Gastrocnemius medialis (tissue), 4 donors: ENCODE data around the gene THBS4. TPM values are rescaled to one million over a fixed set of nuclear protein-coding genes. Genes with fewer than 3 reads are reported as not detected.

ENCODE experiments used
- ATAC-seq, 2 donors: fragments of 150-250 bp; one replicate each; pipeline ENCODE4 v1.9.1; 2016
- DNase-seq, 2 donors: peaks; one replicate each; pipeline ENCODE4 v3.0.0-alpha.2; 2019
- H3K27ac ChIP-seq, 4 donors: fragments of 200-600 bp; sonication (generic); 1 replicate in 1 of 4; 2 replicates in 3 of 4; pipeline ENCODE4 v1.5.1; 2016 to 2018; ENCODE audit warnings: mild to moderate bottlenecking in 2 of 4, moderate library complexity in 1 of 4
- H3K27me3 ChIP-seq, 3 donors: fragments of 200-600 bp; sonication (generic) in 2 of 3; 1 replicate in 1 of 3; 2 replicates in 2 of 3; pipeline versions ENCODE4 v1.5.1 to v1.6.0; 2016 to 2019; ENCODE audit warnings: mild to moderate bottlenecking in 1 of 3, moderate library complexity in 1 of 3
- H3K36me3 ChIP-seq, 2 donors: fragments of 200-600 bp; sonication (generic) in 1 of 2; one replicate each; pipeline ENCODE4 v1.5.1; 2017 to 2018
- H3K4me1 ChIP-seq, 2 donors: fragments of 200-600 bp; sonication (generic) in 1 of 2; one replicate each; pipeline ENCODE4 v1.5.1; 2016 to 2017; ENCODE audit warnings: mild to moderate bottlenecking in 2 of 2
- H3K4me3 ChIP-seq, 4 donors: fragments of 200-600 bp; sonication (generic) in 3 of 4; 1 replicate in 1 of 4; 2 replicates in 3 of 4; pipeline ENCODE4 v1.5.1; 2016 to 2019; ENCODE audit warnings: mild to moderate bottlenecking in 2 of 4
- H3K9me3 ChIP-seq, 3 donors: fragments of 200-600 bp; sonication (generic) in 2 of 3; 1 replicate in 1 of 3; 2 replicates in 2 of 3; pipeline ENCODE4 v1.5.1; 2016 to 2019
- POLR2A ChIP-seq, 2 donors: fragments of 450-650 bp; IDR thresholded peaks; one replicate each; pipeline ENCODE4 v1.6.1; 2017; ENCODE audit warnings: antibody characterized with exemption in 2 of 2, mild to moderate bottlenecking in 2 of 2, moderate library complexity in 2 of 2
- in situ Hi-C, 4 donors: fragments of 200-750 bp; cut with MboI; loops; one replicate each; pipeline versions ENCODE4 v1.15.0 to v1.8.0; 2017; ENCODE audit warnings: low sequenced_read_pairs in 4 of 4
- intact Hi-C: fragments of 100-400 bp; cut with DNase I; formaldehyde crosslinking; loops from one replicate; pipeline ENCODE4 v1.15.1; 2023; ENCODE audit warnings: low total_unique reads
- total RNA-seq, 4 donors: library from RNA; depleted of rRNA; stranded (reverse); fragments of >200 nt; gene quantifications; one replicate each; pipeline versions ENCODE4 v1.1.0 to v1.2.3, GENCODE V29; 2016
- TF ChIP-seq, protein P1 (sequence below), 5 experiments: fragments of 450-650 bp in 3 of 5; fragments of 200-600 bp in 2 of 5; sonication (generic) in 2 of 5; IDR thresholded peaks in 4 of 5; conservative IDR thresholded peaks in 1 of 5; 1 replicate in 4 of 5; 2 replicates in 1 of 5; pipeline ENCODE4 v1.5.1; 2016 to 2019; ENCODE audit warnings: antibody characterized with exemption in 5 of 5, mild to moderate bottlenecking in 3 of 5, moderate library complexity in 3 of 5

The THBS4 gene
- total RNA-seq, result 100 to 1,000 TPM in 1 of 4 donors, 10 to 100 TPM in 3; 23.3 to 336 (median 38.4) TPM

DNA sequence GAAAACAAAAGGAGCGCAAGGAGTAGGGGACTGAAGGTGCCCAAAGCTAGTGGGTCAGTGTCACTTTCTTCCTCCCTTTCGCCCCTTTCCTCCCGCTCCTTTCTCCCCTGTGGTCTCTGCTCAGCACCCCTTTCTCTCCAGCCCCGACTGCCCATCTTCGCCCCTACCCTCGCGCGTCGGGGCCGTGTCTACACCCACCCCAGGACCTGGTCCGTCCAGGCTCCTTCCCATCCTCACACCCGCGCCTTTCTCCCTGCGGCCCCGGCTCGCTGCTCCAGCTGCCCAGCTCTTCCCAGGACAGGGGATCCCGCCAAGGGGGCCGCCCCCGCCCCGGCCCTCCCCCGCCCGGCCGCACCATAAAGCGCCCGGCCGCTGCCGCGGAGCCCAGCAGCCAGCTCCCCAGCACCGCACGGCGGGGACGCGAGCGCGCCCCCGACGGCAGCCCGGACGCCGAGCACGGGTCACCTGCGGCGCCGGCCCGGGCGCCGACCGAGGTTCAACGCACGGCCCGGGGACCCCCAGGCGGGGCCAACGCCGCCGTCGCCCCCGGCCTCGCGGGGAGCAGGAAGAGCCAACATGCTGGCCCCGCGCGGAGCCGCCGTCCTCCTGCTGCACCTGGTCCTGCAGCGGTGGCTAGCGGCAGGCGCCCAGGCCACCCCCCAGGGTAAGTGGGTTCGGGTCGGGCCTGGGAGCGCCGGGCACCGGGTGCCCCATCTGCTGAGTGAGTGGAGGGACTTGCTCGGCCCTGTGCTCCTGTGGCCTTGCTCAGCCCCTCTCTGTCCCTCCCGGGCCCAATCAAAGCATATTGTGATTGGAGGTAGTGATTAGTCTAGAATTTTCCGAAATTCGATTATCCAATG is at the start of gene THBS4:
Gene THBS4 (plus strand): TSS at position 387 of the 860 bp plus-strand sequence. CDS start 190 bp downstream, at position 577.
- DNase-seq, result no peak
- intact Hi-C loops, result no loop called here
- in situ Hi-C loops, result no loop called here
- peak; percentile 32 to 55 for ATAC-seq
- Histone ChIP-seq H3K9me3 (no peaks in the 10 kb centered on the region), H3K36me3 (no peaks in the 10 kb centered on the region), H3K4me1 (no peaks in the 10 kb centered on the region), H3K27me3 (peaks cover 25 to 31% (median 28%) of the 10 kb centered on the region in 3 donors), H3K4me3 (peak within 1 kb of the TSS; percentile 41 to 50 (median 48)), H3K27ac (peak within 1 kb of the TSS; percentile 25 to 59 (median 50))
- TF ChIP-seq, protein P1, sequence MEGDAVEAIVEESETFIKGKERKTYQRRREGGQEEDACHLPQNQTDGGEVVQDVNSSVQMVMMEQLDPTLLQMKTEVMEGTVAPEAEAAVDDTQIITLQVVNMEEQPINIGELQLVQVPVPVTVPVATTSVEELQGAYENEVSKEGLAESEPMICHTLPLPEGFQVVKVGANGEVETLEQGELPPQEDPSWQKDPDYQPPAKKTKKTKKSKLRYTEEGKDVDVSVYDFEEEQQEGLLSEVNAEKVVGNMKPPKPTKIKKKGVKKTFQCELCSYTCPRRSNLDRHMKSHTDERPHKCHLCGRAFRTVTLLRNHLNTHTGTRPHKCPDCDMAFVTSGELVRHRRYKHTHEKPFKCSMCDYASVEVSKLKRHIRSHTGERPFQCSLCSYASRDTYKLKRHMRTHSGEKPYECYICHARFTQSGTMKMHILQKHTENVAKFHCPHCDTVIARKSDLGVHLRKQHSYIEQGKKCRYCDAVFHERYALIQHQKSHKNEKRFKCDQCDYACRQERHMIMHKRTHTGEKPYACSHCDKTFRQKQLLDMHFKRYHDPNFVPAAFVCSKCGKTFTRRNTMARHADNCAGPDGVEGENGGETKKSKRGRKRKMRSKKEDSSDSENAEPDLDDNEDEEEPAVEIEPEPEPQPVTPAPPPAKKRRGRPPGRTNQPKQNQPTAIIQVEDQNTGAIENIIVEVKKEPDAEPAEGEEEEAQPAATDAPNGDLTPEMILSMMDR (IDR thresholded peaks at IDR 0.05 in 4 of 5, conservative IDR thresholded peaks at IDR 0.05 in 1 of 5), result no peak
- TF ChIP-seq POLR2A (IDR thresholded peaks at IDR 0.05), result no peak

DNA sequence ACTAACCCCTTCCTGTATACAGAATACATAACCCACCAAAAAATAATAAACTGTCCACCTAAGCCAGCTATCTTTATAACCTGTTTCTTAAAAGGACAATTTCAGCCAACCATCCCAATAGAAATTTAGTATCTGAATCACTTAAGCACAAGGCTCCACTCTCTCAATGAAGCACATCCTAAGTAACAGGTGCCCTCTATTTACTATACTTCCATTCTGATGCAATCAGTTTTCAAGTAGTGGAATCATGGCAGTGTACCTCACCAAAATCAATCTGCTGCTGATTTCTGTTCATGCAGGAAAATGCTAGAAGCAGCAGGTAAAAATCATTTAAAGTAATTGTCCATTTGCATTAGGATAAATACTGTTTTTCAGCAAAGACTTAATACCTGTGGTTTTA is 48.9 kb upstream of the THBS4 start:
- in situ Hi-C loops, result no loop called here
- H3K36me3 ChIP-seq, result peaks cover 3 to 61% of the 10 kb centered on the region in 2 donors

DNA sequence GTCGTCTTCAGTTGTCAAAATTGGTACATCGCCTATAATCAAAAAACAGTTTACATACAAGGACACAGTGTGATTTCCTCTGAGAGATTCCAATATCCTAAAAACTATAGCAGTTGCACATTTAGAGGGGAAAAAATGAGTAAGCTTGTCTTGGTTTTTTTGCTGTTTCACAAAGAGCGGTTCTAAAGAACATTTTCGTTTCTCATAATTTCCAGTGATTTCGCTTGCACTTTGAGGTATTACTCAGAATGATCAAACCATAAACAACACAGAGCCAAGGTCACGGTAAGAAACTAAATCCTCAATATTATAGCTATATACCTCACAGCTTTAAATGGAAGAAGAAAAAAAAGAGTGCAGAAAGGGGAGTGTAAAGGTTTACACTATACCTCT is 44.9 kb upstream of the THBS4 start:
- Histone ChIP-seq H3K36me3 (peaks cover 3 to 30% of the 10 kb centered on the region in 2 donors), H3K9me3 (no peaks in the 10 kb centered on the region), H3K27ac (peak overlapping the region; percentile 67 to 83 (median 80)), H3K4me3 (peak overlapping the region; percentile 83 to 94 (median 94)), H3K4me1 (peaks cover 21 to 26% of the 10 kb centered on the region in 2 donors), H3K27me3 (no peaks in the 10 kb centered on the region)
- intact Hi-C loops, result no loop called here
- in situ Hi-C loops, result no loop called here
- DNase-seq (no peak), ATAC-seq (no peak)
- TF ChIP-seq POLR2A (IDR thresholded peaks at IDR 0.05), result no peak
- TF ChIP-seq, protein P1 (IDR thresholded peaks at IDR 0.05 in 4 of 5, conservative IDR thresholded peaks at IDR 0.05 in 1 of 5), result no peak

More for the DNA sequence above, 48.9 kb upstream of the THBS4 start:
- peaks cover 13 to 17% of the 10 kb centered on the region in 2 donors for H3K4me1 ChIP-seq
- TF ChIP-seq, protein P1 (IDR thresholded peaks at IDR 0.05 in 4 of 5, conservative IDR thresholded peaks at IDR 0.05 in 1 of 5), result no peak
- TF ChIP-seq POLR2A (IDR thresholded peaks at IDR 0.05), result no peak
- DNase-seq (no peak), ATAC-seq (no peak)
- intact Hi-C loops, result no loop called here
- H3K27me3 ChIP-seq, result no peaks in the 10 kb centered on the region
- no peak overlapping the region for H3K27ac ChIP-seq
- no peak overlapping the region for H3K4me3 ChIP-seq
- no peaks in the 10 kb centered on the region for H3K9me3 ChIP-seq

DNA sequence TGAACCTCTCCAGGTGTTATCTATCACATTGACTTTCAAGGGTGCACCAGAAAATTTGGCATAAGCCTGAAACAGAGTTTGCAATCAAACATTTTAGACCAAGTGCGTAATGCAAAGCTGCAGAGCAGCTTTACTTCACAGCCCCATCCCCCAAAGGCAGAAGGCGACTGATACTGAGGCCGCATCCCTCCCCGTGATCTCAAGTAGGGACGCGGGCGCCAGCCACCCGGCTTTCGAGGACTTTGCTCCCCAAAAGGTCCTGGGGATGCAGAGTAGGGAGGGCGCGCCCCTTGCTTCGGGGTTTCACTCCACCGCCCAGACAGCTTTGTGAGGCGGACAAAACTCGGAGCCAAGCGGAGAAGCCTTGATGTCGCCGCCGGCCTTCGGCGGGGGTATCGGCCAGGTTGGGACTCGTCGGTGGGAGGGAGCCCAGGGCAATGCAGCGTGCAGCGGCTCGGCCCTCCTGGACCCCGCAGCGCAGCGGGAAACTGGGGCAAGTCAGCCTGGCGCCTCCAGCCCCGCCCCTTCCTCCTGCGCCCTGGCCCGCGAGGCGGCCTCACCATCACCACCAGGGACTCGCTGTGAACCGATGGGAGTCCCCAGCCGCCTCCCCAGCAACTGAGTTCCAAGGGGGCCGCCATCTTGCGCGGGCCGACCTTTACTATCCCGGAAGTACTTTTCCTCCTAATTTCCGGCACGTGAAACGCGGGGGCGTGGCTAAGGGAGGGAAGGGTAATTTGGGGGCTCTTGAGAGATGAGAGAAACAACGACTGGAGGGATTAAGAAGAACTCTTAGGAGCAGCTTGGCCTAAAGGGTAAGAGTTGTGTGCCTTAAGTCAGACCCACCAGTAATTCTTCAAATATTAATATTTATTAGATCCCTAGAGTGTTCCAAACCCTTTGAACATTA is 44.3 kb upstream of the THBS4 start, which contains the start of gene MTX3:
Gene MTX3 (minus strand): TSS at position 665 of the 910 bp plus-strand sequence. CDS start 24 bp downstream, at position 641.
- Histone ChIP-seq H3K9me3 (no peaks in the 10 kb centered on the region), H3K4me3 (peak within 1 kb of the TSS; percentile 83 to 94 (median 94)), H3K4me1 (peaks cover 21 to 26% of the 10 kb centered on the region in 2 donors), H3K36me3 (peaks cover 3 to 24% of the 10 kb centered on the region in 2 donors), H3K27ac (peak within 1 kb of the TSS; percentile 67 to 83 (median 80)), H3K27me3 (no peaks in the 10 kb centered on the region)
- peak; percentile 8 to 27 for TF ChIP-seq POLR2A (IDR thresholded peaks at IDR 0.05)
- TF ChIP-seq, protein P1 (IDR thresholded peaks at IDR 0.05 in 4 of 5, conservative IDR thresholded peaks at IDR 0.05 in 1 of 5), result peak in 1 of 5 experiments; percentile 7
- DNase-seq (peak; percentile 55 to 70), ATAC-seq (peak; percentile 90 to 94)
- in situ Hi-C loops (no loop called here), intact Hi-C loops (no loop called here)
